OCI-LY1 (cell line): Measurements from ENCODE around the gene NPAS3.

Source experiments
- CTCF ChIP-seq: fragments of 200-600 bp; sonication (generic), shearing (Covaris generic); IDR thresholded peaks from 2 replicates; pipeline ENCODE4 v1.5.1; 2017; ENCODE audit warnings: mild to moderate bottlenecking, antibody characterized with exemption, low read length, moderate library complexity, mixed read lengths
- EZH2 ChIP-seq: fragments of 200-600 bp; sonication (generic), shearing (Covaris generic); IDR thresholded peaks from 2 replicates; pipeline ENCODE4 v1.8.0; 2017; ENCODE audit warnings: borderline replicate concordance, mixed run types, mild to moderate bottlenecking, antibody characterized with exemption, low read length, moderate library complexity, mixed read lengths

GRCh38 chr14:33589334-33589733 is 650.7 kb downstream of the NPAS3 start:
- TF ChIP-seq CTCF, result no peak
- TF ChIP-seq EZH2, result no peak
